Stimulated activated CD4-positive, alpha-beta T cell treated with anti-CD3 and anti-CD28 coated beads, Interleukin-12 subunit alpha, Interleukin-12 subunit beta, amount 100 ng/mL, for 4 hours (primary cell): ENCODE data around the gene ANKRD33.

Source experiments
- DNase-seq: peaks from one replicate; pipeline ENCODE4 v3.0.0-alpha.2; 2020

Gene ANKRD33

GRCh38 chr12:51921017-51921725 lies 33.3 kb downstream of the ANKRD33 start:
- no peak for DNase-seq

DNA sequence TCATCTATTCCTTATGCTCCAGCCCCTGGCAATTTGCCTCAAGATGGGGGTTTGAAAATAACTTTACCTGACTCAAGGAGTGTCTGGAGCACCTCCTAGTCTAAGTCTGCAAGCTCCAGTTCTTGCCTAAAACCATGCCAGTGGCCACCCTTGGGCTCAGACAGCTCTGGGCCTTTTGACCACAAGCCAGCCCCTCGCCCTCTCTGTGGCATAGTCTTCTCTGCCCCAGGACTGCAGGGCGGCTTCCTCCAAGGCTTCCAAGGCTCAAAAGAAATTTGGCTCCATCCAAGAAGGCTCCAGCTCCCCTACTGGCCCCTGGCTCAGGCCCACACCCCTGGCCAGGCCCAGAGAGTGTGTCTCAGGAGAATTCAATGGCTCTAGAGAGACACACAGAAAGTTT lies 34.2 kb downstream of the ANKRD33 start:
- no peak for DNase-seq

DNA sequence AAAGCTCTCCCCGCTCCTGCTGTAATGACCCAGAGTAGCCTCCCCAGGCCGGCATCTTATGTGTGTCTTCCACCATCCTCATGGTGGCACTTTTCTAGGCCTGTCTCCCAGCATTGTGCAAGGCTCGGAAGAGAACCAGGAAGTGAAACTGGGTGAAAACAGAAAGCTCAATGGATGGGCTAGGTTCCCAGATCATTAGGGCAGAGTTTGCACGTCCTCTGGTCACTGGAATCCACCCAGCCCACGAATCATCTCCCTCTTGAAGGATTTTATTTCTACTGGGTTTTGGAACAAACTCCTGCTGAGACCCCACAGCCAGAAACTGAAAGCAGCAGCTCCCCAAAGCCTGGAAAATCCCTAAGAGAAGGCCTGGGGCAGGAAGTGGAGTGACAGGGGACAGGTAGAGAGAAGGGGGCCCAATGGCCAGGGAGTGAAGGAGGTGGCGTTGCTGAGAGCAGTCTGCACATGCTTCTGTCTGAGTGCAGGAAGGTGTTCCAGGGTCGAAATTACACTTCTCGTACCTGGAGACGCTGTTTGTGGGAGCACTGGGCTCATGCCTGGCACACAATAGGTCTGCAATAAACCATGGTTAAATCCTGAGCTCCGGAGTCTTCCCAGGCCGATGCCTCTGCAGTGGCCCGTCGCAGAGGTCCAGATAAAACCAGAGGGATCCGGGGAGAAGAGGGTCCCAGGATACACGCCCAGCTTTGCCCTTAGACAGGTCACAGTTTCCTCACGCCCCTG lies 35.0 kb downstream of the ANKRD33 start:
- DNase-seq, result no peak

GRCh38 chr12:51923506-51924365 lies 35.8 kb downstream of the ANKRD33 start:
- DNase-seq, result peak; percentile 65

DNA sequence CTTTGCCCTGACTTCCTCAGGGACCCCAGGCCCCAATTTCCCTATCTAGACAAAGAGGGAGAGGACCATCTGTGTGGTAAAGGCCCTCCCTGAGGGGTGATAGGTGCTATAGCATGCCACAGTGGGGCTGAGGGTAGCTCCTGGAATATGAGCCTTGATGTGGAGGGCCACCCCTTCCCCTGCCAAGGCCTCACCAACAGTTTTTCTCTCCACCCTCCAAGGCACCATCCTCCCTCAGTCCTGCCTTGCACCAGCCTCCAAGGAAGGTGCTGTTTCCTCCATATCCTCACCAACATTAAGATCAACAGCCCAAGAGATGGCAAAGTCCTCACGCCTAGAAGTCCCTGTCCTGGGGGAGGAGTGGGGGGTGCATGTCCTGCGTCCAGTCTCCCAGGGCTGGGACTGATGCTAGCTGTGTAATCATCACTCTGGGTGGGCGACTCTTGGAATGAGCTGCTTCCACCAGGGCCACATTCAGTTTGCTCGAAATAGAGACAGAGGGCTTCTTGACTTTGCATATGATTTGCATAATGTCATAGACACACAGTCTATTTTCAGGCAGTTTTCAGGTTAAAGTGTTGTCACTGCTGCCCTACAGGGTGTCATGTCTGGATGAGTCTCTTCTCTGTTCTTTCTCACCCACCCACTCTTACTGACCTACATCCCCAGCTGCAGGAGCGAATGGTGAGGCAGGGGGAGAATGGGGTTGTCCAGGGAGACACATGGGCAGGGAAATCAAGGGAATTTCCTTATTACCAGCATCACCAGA lies 36.8 kb downstream of the ANKRD33 start:
- no peak for DNase-seq

- DNase-seq, result no peak
Measured at GRCh38 chr12:51925346-51926063, 37.6 kb downstream of the ANKRD33 start.

- DNase-seq, result no peak
Measured at GRCh38 chr12:51926064-51926632, 38.2 kb downstream of the ANKRD33 start.

DNA sequence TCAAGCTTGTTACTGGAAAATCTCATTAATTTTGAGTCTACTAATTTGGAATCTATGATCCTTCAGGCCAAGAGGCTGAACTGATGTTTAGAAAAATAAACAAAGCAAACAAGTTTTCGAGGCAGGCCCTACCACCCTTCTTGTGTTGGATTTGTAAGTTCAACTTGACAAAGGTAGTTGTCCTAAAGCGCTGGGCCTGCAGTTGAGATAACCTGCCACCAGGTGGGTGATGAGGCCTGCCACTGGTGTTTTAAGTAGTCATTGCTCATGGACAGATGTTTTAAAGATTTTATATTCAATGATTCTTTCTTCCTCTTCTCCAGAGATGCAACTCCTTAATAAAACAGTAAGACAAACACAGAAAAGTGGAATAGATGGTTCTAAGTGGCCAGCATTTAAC lies 38.8 kb downstream of the ANKRD33 start:
- DNase-seq, result peak; percentile 42

GRCh38 chr12:51932218-51933076 lies 44.5 kb downstream of the ANKRD33 start:
- DNase-seq, result no peak

DNA sequence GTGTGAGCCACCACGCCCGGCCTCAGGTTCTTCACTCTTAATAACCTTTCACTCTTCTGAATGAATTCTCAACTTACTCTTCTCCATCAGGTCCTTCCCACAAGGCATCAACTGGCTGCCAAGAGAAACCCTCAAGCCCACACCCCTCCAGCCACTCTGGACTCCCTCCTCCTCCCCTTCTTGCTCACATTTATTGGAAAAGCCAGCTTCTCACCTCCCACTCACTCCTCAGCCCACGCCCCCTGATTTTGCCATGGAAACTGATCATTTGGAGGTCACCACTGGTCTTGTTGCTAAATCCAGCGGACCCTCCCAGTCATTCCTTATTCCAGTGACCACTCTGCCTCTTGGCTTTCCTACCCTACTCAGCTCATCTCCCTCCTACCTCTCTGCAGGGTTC lies 46.2 kb downstream of the ANKRD33 start:
- DNase-seq, result no peak

GRCh38 chr12:51937926-51938325 lies 50.0 kb downstream of the ANKRD33 start:
- DNase-seq, result no peak

DNA sequence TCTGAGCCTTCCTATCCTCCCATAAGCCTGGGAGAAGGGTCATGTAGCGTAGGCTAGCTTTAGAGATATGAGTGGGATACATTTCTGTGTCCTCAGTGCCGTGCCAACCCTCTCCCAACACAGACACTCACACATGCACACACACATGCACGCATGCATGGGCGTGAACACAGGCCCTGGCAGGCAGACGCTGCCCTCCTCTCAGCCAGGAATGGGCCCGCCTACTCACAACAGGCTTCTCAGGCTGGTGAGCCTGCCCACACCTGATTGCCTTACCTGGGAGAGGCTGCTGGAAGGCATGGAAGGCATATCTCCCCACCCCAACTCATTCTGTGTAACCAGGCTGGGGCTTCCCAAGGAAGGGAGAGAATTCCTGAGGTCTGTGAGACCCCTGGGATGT lies 50.8 kb downstream of the ANKRD33 start:
- no peak for DNase-seq

- no peak for DNase-seq
Measured at GRCh38 chr12:51941011-51941581, 53.2 kb downstream of the ANKRD33 start.
